Endothelial cell of umbilical vein (primary cell): Measurements from ENCODE around the gene PCED1B. TPM values are rescaled to one million over a fixed set of nuclear protein-coding genes. Genes with fewer than 3 reads are reported as not detected.

ENCODE experiments used
- BruUV-seq: library from RNA; stranded (reverse); fragments of 400-500 nt; replicated peaks from 2 replicates; lab custom pipeline; 2021; lab: Mats Ljungman, UMichigan
- CTCF ChIA-PET: fragments of 300-600, 350-600 bp; sonication (Branson Sonifier 250); formaldehyde crosslinking; loops from one replicate; lab custom pipeline; 2021; ENCODE audit warnings: antibody characterized with exemption, inconsistent platforms; lab: Charles Lee
- POLR2A ChIA-PET: fragments of 300-600, 350-600 bp; sonication (Branson Sonifier 250); formaldehyde crosslinking; loops from one replicate; lab custom pipeline; 2021; ENCODE audit warnings: antibody characterized with exemption, inconsistent platforms; lab: Charles Lee
- DNase-seq: peaks from one replicate; pipeline ENCODE4 v3.0.0-alpha.2; 2011; ENCODE audit warnings: low read depth, low spot score
- FAIRE-seq: peaks from 2 replicates; lab custom pipeline; 2011; peaks lifted over from hg19 to GRCh38; lab: Jason Lieb, UNC
- H2AFZ ChIP-seq: 2 replicates; pipeline ENCODE4 v1.6.0; 2012; ENCODE audit warnings: low read depth, low read length, control low read depth, inconsistent platforms
- H3K27ac ChIP-seq: 2 replicates; pipeline ENCODE4 v1.5.1; 2011; ENCODE audit warnings: low read depth, mild to moderate bottlenecking, control low read depth, low read length, moderate library complexity; ENCODE audit not compliant: insufficient read depth
- H3K27me3 ChIP-seq, 2 experiments: 2 replicates each; pipeline versions ENCODE4 v1.6.0 to v1.6.1; 2011; ENCODE audit warnings: low read length in 2 of 2, mixed read lengths in 1 of 2; ENCODE audit not compliant: control insufficient read depth in 2 of 2, insufficient read depth in 2 of 2
- H3K36me3 ChIP-seq, 2 experiments: 2 replicates in 1 of 2; 3 replicates in 1 of 2; pipeline ENCODE4 v1.5.1; 2011; ENCODE audit warnings: low read length in 2 of 2, mild to moderate bottlenecking in 1 of 2, moderate library complexity in 1 of 2; ENCODE audit not compliant: control insufficient read depth in 2 of 2, insufficient read depth in 2 of 2; ENCODE audit errors: extremely low read depth in 1 of 2
- H3K4me1 ChIP-seq: 3 replicates; pipeline ENCODE4 v1.5.1; 2011; ENCODE audit warnings: mild to moderate bottlenecking, low read length; ENCODE audit not compliant: control insufficient read depth, insufficient read depth; ENCODE audit errors: extremely low read depth
- H3K4me2 ChIP-seq: 2 replicates; pipeline ENCODE4 v1.6.1; 2011; ENCODE audit warnings: low read length, control low read depth, mixed read lengths; ENCODE audit not compliant: insufficient read depth
- H3K4me3 ChIP-seq, 3 experiments: fragments of 200-600 bp in 1 of 3; sonication (generic), shearing (Covaris generic) in 1 of 3; replicated peaks in 1 of 3; 2 replicates each; pipeline ENCODE4 v1.5.1; 2011 to 2016; ENCODE audit warnings: control low read depth in 3 of 3, low read length in 3 of 3, mild to moderate bottlenecking in 2 of 3, inconsistent platforms in 1 of 3, low read depth in 1 of 3, moderate library complexity in 1 of 3; ENCODE audit not compliant: insufficient read depth in 1 of 3
- H3K79me2 ChIP-seq: 2 replicates; pipeline ENCODE4 v1.6.0; 2012; ENCODE audit warnings: low read length, inconsistent platforms; ENCODE audit not compliant: control insufficient read depth, insufficient read depth
- H3K9ac ChIP-seq: replicated peaks from 2 replicates; pipeline ENCODE3; 2011; ENCODE audit warnings: low read length, control low read depth; ENCODE audit not compliant: insufficient read depth; ENCODE audit errors: extremely low read depth
- H3K9me1 ChIP-seq: replicated peaks from 3 replicates; pipeline ENCODE4 v1.6.0; 2011; ENCODE audit warnings: mild to moderate bottlenecking, low read length; ENCODE audit not compliant: control insufficient read depth, insufficient read depth; ENCODE audit errors: extremely low read depth
- H3K9me3 ChIP-seq: replicated peaks from 2 replicates; pipeline ENCODE4 v1.5.1; 2012; ENCODE audit warnings: low read length, inconsistent platforms; ENCODE audit not compliant: control insufficient read depth, insufficient read depth
- H4K20me1 ChIP-seq: replicated peaks from 2 replicates; pipeline ENCODE3; 2011; ENCODE audit warnings: mild to moderate bottlenecking, low read length; ENCODE audit not compliant: control insufficient read depth, insufficient read depth; ENCODE audit errors: extremely low read depth
- EZH2 ChIP-seq: IDR thresholded peaks from 2 replicates; pipeline ENCODE4 v1.6.1; 2012; ENCODE audit warnings: borderline replicate concordance, low read depth, mild to moderate bottlenecking, moderate library complexity, low read length, inconsistent platforms; ENCODE audit not compliant: severe bottlenecking
- FOS ChIP-seq: IDR thresholded peaks from 2 replicates; pipeline ENCODE4 v1.6.1; 2011; ENCODE audit warnings: mild to moderate bottlenecking, low read length, moderate library complexity, borderline replicate concordance; ENCODE audit not compliant: insufficient read depth
- GATA2 ChIP-seq: IDR thresholded peaks from 2 replicates; pipeline ENCODE4 v1.7.0; 2011; ENCODE audit warnings: low read depth, mild to moderate bottlenecking, moderate library complexity, mixed read lengths, low read length; ENCODE audit not compliant: insufficient read length, insufficient read depth
- JUN ChIP-seq: IDR thresholded peaks from 2 replicates; pipeline ENCODE4 v1.6.1; 2011; ENCODE audit warnings: borderline replicate concordance, low read depth; ENCODE audit not compliant: insufficient read length, insufficient read depth
- MYC ChIP-seq: IDR thresholded peaks from one replicate; pipeline ENCODE4 v1.6.1; 2011; ENCODE audit warnings: mild to moderate bottlenecking, low read depth, low read length
- POLR2A ChIP-seq: IDR thresholded peaks from 2 replicates; pipeline ENCODE4 v1.6.1; 2012; ENCODE audit warnings: low read depth, mild to moderate bottlenecking, control low read depth, low read length
- POLR2AphosphoS5 ChIP-seq: IDR thresholded peaks from 2 replicates; pipeline ENCODE4 v1.6.1; 2012; ENCODE audit warnings: low read depth, mild to moderate bottlenecking, control low read depth, low read length, moderate library complexity; ENCODE audit not compliant: insufficient read depth
- dilution Hi-C: fragments of 300-500 bp; cut with MboI; formaldehyde crosslinking; loops from one replicate; pipeline ENCODE4 v1.15.0; 2019; ENCODE audit warnings: low sequenced_read_pairs; ENCODE audit not compliant: extremely low pct_ligation_motif_present
- intact Hi-C: fragments of 100-400 bp; cut with micrococcal nuclease; formaldehyde crosslinking; loops from one replicate; pipeline ENCODE4 v1.10.0; 2022
- polyA plus RNA-seq, 4 experiments: library from polyadenylated mRNA; depleted of rRNA in 3 of 4; stranded (reverse) in 3 of 4; unstranded in 1 of 4; fragments of >200 nt; gene quantifications; 2 replicates each; pipeline versions ENCODE4 v1.2.1 to v1.2.3, GENCODE V29; 2011 to 2012; ENCODE audit warnings: missing spikeins in 1 of 4
- total RNA-seq: library from RNA; stranded (reverse); gene quantifications from 2 replicates; pipeline ENCODE4 v1.2.3, GENCODE V29; 2021
- TF ChIP-seq, protein P1 (sequence below): IDR thresholded peaks from 2 replicates; pipeline ENCODE4 v1.6.1; 2011; ENCODE audit not compliant: insufficient read depth, insufficient read length
- TF ChIP-seq, protein P2 (sequence below), 2 donors: IDR thresholded peaks; 1 replicate in 1 of 2; 2 replicates in 1 of 2; pipeline ENCODE4 v1.5.1; 2011; ENCODE audit warnings: low read length in 2 of 2, mild to moderate bottlenecking in 2 of 2, moderate library complexity in 2 of 2, control low read depth in 1 of 2, inconsistent platforms in 1 of 2, low read depth in 1 of 2; ENCODE audit not compliant: insufficient read depth in 1 of 2; ENCODE audit errors: extremely low read depth in 1 of 2

Gene PCED1B
- total and polyA plus RNA-seq, 2 donors (not counting 3 experiments of a cell fraction or from before 2014, with no cell fraction given) = 1.7 to 2.6 TPM

DNA sequence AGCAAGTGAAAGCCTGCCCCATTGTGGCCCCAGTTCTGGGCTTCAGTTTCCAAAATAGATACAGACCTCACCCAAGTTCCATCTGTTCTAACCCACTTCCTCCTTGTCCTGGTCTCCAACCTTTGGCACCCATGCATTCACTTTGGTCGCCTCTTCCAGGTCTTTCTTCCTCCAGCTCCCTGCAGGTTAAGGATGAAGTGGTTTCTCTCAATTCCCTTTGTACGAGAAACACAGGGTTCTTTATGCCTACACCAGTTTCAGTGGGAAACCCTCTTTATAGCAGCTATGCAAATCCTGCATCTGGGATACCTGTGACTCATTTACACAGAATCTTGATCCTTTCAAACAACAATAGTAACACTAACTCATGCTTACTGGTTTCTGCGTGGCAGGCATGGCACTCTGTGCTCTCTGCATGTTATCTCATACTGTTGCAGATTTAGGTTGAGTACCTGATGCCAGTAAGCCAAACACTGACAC, 110.9 kb downstream of the PCED1B start:
- FAIRE-seq (no peak), DNase-seq (no peak)
- no peaks in the 10 kb centered on the region for H3K36me3 ChIP-seq
- CTCF ChIA-PET = no interaction called here
- H3K79me2 ChIP-seq = no peaks in the 10 kb centered on the region
- no peaks in the 10 kb centered on the region for H3K27me3 ChIP-seq
- no peak overlapping the region for H3K9ac ChIP-seq
- H2AFZ ChIP-seq = no peak overlapping the region
- peaks cover 12% of the 10 kb centered on the region for H3K4me1 ChIP-seq
- POLR2A ChIA-PET = interaction anchor here (0.6 kb wide), 1 partner anchor 37 kb away, joined by 5 read pairs; no protein-coding TSS in a partner anchor
- dilution Hi-C loops = no loop called here
- no peak overlapping the region for H3K27ac ChIP-seq
- H3K4me3 ChIP-seq = no peak overlapping the region
- no peaks in the 10 kb centered on the region for H3K9me1 ChIP-seq
- intact Hi-C loops = no loop called here
- BruUV-seq = no TSS peak
- H4K20me1 ChIP-seq = no peaks in the 10 kb centered on the region
- TF ChIP-seq, protein P1, sequence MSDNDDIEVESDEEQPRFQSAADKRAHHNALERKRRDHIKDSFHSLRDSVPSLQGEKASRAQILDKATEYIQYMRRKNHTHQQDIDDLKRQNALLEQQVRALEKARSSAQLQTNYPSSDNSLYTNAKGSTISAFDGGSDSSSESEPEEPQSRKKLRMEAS = no peak
- no peak for TF ChIP-seq FOS
- TF ChIP-seq GATA2 = no peak
- TF ChIP-seq MYC = no peak
- no peak for TF ChIP-seq EZH2
- TF ChIP-seq POLR2AphosphoS5 = no peak
- TF ChIP-seq POLR2A = no peak
- TF ChIP-seq, protein P2, sequence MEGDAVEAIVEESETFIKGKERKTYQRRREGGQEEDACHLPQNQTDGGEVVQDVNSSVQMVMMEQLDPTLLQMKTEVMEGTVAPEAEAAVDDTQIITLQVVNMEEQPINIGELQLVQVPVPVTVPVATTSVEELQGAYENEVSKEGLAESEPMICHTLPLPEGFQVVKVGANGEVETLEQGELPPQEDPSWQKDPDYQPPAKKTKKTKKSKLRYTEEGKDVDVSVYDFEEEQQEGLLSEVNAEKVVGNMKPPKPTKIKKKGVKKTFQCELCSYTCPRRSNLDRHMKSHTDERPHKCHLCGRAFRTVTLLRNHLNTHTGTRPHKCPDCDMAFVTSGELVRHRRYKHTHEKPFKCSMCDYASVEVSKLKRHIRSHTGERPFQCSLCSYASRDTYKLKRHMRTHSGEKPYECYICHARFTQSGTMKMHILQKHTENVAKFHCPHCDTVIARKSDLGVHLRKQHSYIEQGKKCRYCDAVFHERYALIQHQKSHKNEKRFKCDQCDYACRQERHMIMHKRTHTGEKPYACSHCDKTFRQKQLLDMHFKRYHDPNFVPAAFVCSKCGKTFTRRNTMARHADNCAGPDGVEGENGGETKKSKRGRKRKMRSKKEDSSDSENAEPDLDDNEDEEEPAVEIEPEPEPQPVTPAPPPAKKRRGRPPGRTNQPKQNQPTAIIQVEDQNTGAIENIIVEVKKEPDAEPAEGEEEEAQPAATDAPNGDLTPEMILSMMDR (IDR thresholded peaks at IDR 0.05; ENCODE audit: extremely low read depth in 1 of 2, insufficient read depth in 1 of 2, low read depth in 1 of 2, low read length in 2 of 2) = no peak
- no peak for TF ChIP-seq JUN
- H3K9me3 ChIP-seq = no peaks in the 10 kb centered on the region
- no peak overlapping the region for H3K4me2 ChIP-seq
